Natural killer cell (primary cell): ENCODE data around the gene ATF3. TPM values are rescaled to one million over a fixed set of nuclear protein-coding genes. Genes with fewer than 3 reads are reported as not detected.

Experiments used
- ATAC-seq, 3 donors: fragments of 150-1000 bp in 2 of 3; fragments of 200-7000 bp in 1 of 3; cut with Tn5 transposase; 1 replicate in 1 of 3; 2 replicates in 2 of 3; pipeline ENCODE4 v1.10.0; 2021; ENCODE audit warnings: mild to moderate bottlenecking in 2 of 3, moderate library complexity in 2 of 3
- DNase-seq, 2 donors: peaks; one replicate each; pipeline versions ENCODE4 v3.0.0 to v3.0.0-alpha.2; 2013 to 2021; ENCODE audit warnings: mixed read lengths in 1 of 2
- H3K27ac ChIP-seq: one replicate; pipeline ENCODE4 v1.5.1; 2013; ENCODE audit warnings: mild to moderate bottlenecking, low read length
- H3K27me3 ChIP-seq: one replicate; pipeline ENCODE4 v1.6.1; 2013; ENCODE audit warnings: low read length; ENCODE audit not compliant: control insufficient read depth, insufficient read depth
- H3K36me3 ChIP-seq: one replicate; pipeline ENCODE4 v1.6.1; 2013; ENCODE audit warnings: low read length; ENCODE audit not compliant: control insufficient read depth, insufficient read depth
- H3K4me1 ChIP-seq: one replicate; pipeline ENCODE4 v1.6.1; 2013; ENCODE audit warnings: low read length; ENCODE audit not compliant: control insufficient read depth, insufficient read depth
- H3K4me3 ChIP-seq: one replicate; pipeline ENCODE4 v1.5.1; 2013; ENCODE audit warnings: low read length
- H3K9me3 ChIP-seq: one replicate; pipeline ENCODE4 v1.6.1; 2013; ENCODE audit warnings: low read length; ENCODE audit not compliant: control insufficient read depth, insufficient read depth
- H3K27ac Mint-ChIP-seq, 2 donors: one replicate each; pipeline ENCODE4 v1.8.0; 2022; ENCODE audit warnings: mild to moderate bottlenecking in 2 of 2, mixed read lengths in 2 of 2, moderate library complexity in 1 of 2
- H3K27me3 Mint-ChIP-seq, 2 donors: one replicate each; pipeline ENCODE4 v1.8.0; 2022; ENCODE audit warnings: low read depth in 2 of 2, mixed read lengths in 2 of 2
- H3K36me3 Mint-ChIP-seq: one replicate; pipeline ENCODE4 v1.8.0; 2022; ENCODE audit warnings: mixed read lengths
- H3K4me1 Mint-ChIP-seq, 2 donors: one replicate each; pipeline ENCODE4 v1.8.0; 2022; ENCODE audit warnings: mixed read lengths in 2 of 2
- H3K4me3 Mint-ChIP-seq: one replicate; pipeline ENCODE4 v1.8.0; 2022; ENCODE audit warnings: mild to moderate bottlenecking, moderate library complexity, mixed read lengths
- H3K9me3 Mint-ChIP-seq, 2 donors: one replicate each; pipeline ENCODE4 v1.8.0; 2022; ENCODE audit warnings: mixed read lengths in 2 of 2
- CTCF ChIP-seq: fragments of 200-600 bp; IDR thresholded peaks from one replicate; pipeline ENCODE4 v1.8.0; 2022; ENCODE audit warnings: antibody characterized with exemption
- WGBS: methylation state at CpG from one replicate; pipeline ENCODE4 v1.1.7; 2013; ENCODE audit warnings: missing lambda C conversion rate; ENCODE audit not compliant: insufficient coverage; 5-methylcytosine and 5-hydroxymethylcytosine counted together
- intact Hi-C: fragments of 100-400 bp; cut with micrococcal nuclease; formaldehyde crosslinking; loops from one replicate; pipeline ENCODE4 v1.14.2; 2022
- total RNA-seq, 4 donors: library from RNA; stranded (reverse); fragments of 120-200 nt in 1 of 4; gene quantifications; one replicate each; pipeline versions ENCODE4 v1.2.3 to v1.2.4, GENCODE V29; 2013 to 2022

The ATF3 gene
- total RNA-seq, 3 donors from 2014 or later (not counting 1 experiment from before 2014, with no cell fraction given): 62.2 to 135 (median 78.5) TPM

DNA sequence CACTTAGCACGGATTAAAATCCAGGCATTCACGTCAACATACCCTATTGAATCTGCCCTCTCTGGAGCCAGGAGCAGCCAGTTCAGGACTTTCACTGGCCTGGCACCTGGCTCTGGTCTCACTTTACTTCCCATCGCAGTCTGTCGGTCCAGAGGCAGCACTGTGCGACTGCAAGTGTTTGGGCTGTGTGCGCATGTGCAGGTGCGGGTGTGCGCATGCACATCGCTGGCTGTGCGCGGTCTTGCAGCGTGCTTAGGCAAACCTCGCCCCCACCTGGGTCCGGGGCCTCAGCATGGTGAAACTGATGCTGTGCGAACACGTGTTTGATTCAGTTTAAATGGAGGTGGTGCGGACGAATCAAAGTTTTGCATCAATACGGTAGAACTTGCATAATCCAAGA, 38.0 kb downstream of the ATF3 start:
- Histone ChIP-seq H3K27ac (no peak overlapping the region), H3K4me1 (no peaks in the 10 kb centered on the region), H3K27me3 (no peaks in the 10 kb centered on the region), H3K9me3 (no peaks in the 10 kb centered on the region), H3K36me3 (no peaks in the 10 kb centered on the region), H3K4me3 (no peak overlapping the region)
- Mint-ChIP-seq H3K36me3 (no peaks in the 10 kb centered on the region), H3K9me3 (no peaks in the 10 kb centered on the region), H3K4me1 (no peaks in the 10 kb centered on the region), H3K27me3 (peaks cover 11% of the 10 kb centered on the region in 2 donors), H3K27ac (no peak overlapping the region), H3K4me3 (no peak overlapping the region)
- no peak for DNase-seq
- intact Hi-C loops: no loop called here
- 95% methylated on average over 19 of the region's 19 CpGs for WGBS
- ATAC-seq: no peak
- TF ChIP-seq CTCF: no peak

- no peak overlapping the region for H3K27ac ChIP-seq
- no peaks in the 10 kb centered on the region for H3K9me3 ChIP-seq
- Mint-ChIP-seq H3K27me3 (peaks cover 11% of the 10 kb centered on the region in 2 donors), H3K4me1 (no peaks in the 10 kb centered on the region), H3K4me3 (no peak overlapping the region), H3K36me3 (no peaks in the 10 kb centered on the region), H3K9me3 (no peaks in the 10 kb centered on the region), H3K27ac (no peak overlapping the region)
- no peak for DNase-seq
- intact Hi-C loops: no loop called here
- no peak for TF ChIP-seq CTCF
- no peak overlapping the region for H3K4me3 ChIP-seq
- no peaks in the 10 kb centered on the region for H3K4me1 ChIP-seq
- no peaks in the 10 kb centered on the region for H3K36me3 ChIP-seq
- H3K27me3 ChIP-seq: no peaks in the 10 kb centered on the region
- ATAC-seq: no peak
- 90% methylated on average over 11 of the region's 11 CpGs for WGBS
Observed at GRCh38 chr1:212647004-212647403, 38.4 kb downstream of the ATF3 start.

DNA sequence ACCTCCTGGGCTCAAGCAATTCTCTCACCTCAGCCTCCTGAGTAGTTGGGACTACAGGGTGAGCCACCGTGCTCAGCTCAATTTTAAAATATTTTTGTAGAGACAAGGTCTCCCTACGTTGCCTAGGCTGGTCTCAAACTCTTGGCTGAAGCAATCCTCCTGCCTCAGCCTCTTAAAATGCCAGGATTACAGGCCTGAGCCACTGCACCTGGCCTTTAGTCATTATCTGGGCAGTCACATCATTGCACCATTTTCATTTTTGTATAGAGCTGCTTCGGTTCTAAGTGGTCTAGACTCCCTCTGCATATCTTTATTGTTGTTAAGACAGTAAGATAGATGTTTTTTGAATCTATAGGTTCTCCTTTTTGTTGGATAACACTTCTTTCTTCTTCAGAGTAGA, 39.9 kb downstream of the ATF3 start:
- no peak overlapping the region for H3K27ac Mint-ChIP-seq
- H3K27me3 ChIP-seq: no peaks in the 10 kb centered on the region
- H3K4me1 Mint-ChIP-seq: no peaks in the 10 kb centered on the region
- H3K27me3 Mint-ChIP-seq: peaks cover 6 to 11% of the 10 kb centered on the region in 2 donors
- WGBS: 86% methylated on average over 2 of the region's 3 CpGs
- no peak for DNase-seq
- intact Hi-C loops: no loop called here
- TF ChIP-seq CTCF: no peak
- no peaks in the 10 kb centered on the region for H3K36me3 ChIP-seq
- no peak overlapping the region for H3K4me3 Mint-ChIP-seq
- no peak overlapping the region for H3K4me3 ChIP-seq
- no peaks in the 10 kb centered on the region for H3K36me3 Mint-ChIP-seq
- no peaks in the 10 kb centered on the region for H3K4me1 ChIP-seq
- no peak overlapping the region for H3K27ac ChIP-seq
- H3K9me3 ChIP-seq: no peaks in the 10 kb centered on the region
- H3K9me3 Mint-ChIP-seq: no peaks in the 10 kb centered on the region
- ATAC-seq: no peak

GRCh38 chr1:212649020-212649419, 40.5 kb downstream of the ATF3 start:
- H3K27me3 ChIP-seq: no peaks in the 10 kb centered on the region
- H3K9me3 ChIP-seq: no peaks in the 10 kb centered on the region
- H3K9me3 Mint-ChIP-seq: no peaks in the 10 kb centered on the region
- H3K4me3 ChIP-seq: no peak overlapping the region
- H3K27ac Mint-ChIP-seq: no peak overlapping the region
- no peaks in the 10 kb centered on the region for H3K36me3 Mint-ChIP-seq
- intact Hi-C loops: no loop called here
- H3K4me1 Mint-ChIP-seq: no peaks in the 10 kb centered on the region
- no peak overlapping the region for H3K27ac ChIP-seq
- no peaks in the 10 kb centered on the region for H3K36me3 ChIP-seq
- no peak for ATAC-seq
- DNase-seq: no peak
- H3K27me3 Mint-ChIP-seq: peaks cover 7 to 11% of the 10 kb centered on the region in 2 donors
- H3K4me1 ChIP-seq: no peaks in the 10 kb centered on the region
- TF ChIP-seq CTCF: no peak
- no peak overlapping the region for H3K4me3 Mint-ChIP-seq
- WGBS: no CpG with 5 or more reads among the region's 2 CpGs
